Suprapubic skin (tissue), 4 donors: ENCODE measurements around the gene MS4A15.

Source experiments
- EP300 ChIP-seq: sonication (generic); formaldehyde crosslinking; IDR thresholded peaks from one replicate; pipeline ENCODE4 v1.6.1; 2017; ENCODE audit warnings: antibody characterized with exemption
- POLR2A ChIP-seq, 2 donors: fragments of 450-650 bp; IDR thresholded peaks; one replicate each; pipeline ENCODE4 v1.6.1; 2017; ENCODE audit warnings: antibody characterized with exemption in 2 of 2, mild to moderate bottlenecking in 2 of 2, moderate library complexity in 2 of 2
- POLR2AphosphoS5 ChIP-seq, 3 donors: sonication (generic); formaldehyde crosslinking; IDR thresholded peaks; one replicate each; pipeline ENCODE4 v1.6.1; 2017; ENCODE audit warnings: antibody characterized with exemption in 3 of 3
- TF ChIP-seq, protein P1 (sequence below), 2 donors: fragments of 200-600 bp in 1 of 2; fragments of 450-650 bp in 1 of 2; sonication (generic) in 1 of 2; IDR thresholded peaks; one replicate each; pipeline ENCODE4 v1.5.1; 2016 to 2019; ENCODE audit warnings: antibody characterized with exemption in 2 of 2, mild to moderate bottlenecking in 1 of 2, moderate library complexity in 1 of 2

DNA sequence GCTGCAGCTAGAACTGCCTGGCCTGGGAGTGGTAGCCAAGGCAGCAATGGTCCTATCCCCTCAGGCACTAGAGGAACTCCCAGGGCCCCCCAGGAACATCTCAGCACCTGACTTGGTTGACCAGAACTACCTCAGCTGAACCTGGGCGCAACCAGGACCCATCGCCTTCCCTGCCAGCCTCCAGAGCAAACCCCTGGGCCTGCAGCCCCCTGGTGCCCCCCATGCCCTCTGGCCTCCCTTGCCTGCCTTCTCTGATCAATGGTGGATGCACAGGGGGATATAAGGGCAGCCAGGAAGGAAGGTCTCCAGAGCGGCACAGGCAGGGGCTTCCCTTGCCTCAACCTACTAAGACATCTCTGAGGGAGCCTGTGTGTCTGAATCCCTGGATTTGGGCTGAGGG is 42.0 kb downstream of the MS4A15 start:
- TF ChIP-seq, protein P1, sequence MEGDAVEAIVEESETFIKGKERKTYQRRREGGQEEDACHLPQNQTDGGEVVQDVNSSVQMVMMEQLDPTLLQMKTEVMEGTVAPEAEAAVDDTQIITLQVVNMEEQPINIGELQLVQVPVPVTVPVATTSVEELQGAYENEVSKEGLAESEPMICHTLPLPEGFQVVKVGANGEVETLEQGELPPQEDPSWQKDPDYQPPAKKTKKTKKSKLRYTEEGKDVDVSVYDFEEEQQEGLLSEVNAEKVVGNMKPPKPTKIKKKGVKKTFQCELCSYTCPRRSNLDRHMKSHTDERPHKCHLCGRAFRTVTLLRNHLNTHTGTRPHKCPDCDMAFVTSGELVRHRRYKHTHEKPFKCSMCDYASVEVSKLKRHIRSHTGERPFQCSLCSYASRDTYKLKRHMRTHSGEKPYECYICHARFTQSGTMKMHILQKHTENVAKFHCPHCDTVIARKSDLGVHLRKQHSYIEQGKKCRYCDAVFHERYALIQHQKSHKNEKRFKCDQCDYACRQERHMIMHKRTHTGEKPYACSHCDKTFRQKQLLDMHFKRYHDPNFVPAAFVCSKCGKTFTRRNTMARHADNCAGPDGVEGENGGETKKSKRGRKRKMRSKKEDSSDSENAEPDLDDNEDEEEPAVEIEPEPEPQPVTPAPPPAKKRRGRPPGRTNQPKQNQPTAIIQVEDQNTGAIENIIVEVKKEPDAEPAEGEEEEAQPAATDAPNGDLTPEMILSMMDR (IDR thresholded peaks at IDR 0.05) = no peak
- TF ChIP-seq POLR2AphosphoS5 (IDR thresholded peaks at IDR 0.05) (no peak), POLR2A (IDR thresholded peaks at IDR 0.05) (no peak), EP300 (no peak)
